Sciatic nerve (tissue), 2 donors: Measurements from ENCODE around the gene ZAR1L. TPM values are rescaled to one million over a fixed set of nuclear protein-coding genes. Genes with fewer than 3 reads are reported as not detected.

Experiments
- ATAC-seq: fragments of 200-7000 bp; cut with Tn5 transposase; one replicate; pipeline ENCODE4 v1.9.1; 2020; ENCODE audit warnings: mild to moderate bottlenecking, moderate library complexity
- DNase-seq: peaks from one replicate; pipeline ENCODE4 v3.0.0-alpha.2; 2020; ENCODE audit warnings: low spot score
- intact Hi-C: fragments of 100-400 bp; cut with DNase I; formaldehyde crosslinking; loops from one replicate; pipeline ENCODE4 v1.14.2; 2022
- total RNA-seq: library from RNA; stranded (reverse); fragmentation: NEBNext Ultra II Directional; extraction: Animal tissue kit (Norgen Biotek cat#: 25700); gene quantifications from one replicate; pipeline ENCODE4 v1.2.1, GENCODE V29; 2021
- donor health status: DM: no; HTN: no; CAD: no.
- donor health status: DM: no; HTN: no; CAD: no.

ZAR1L gene
- total RNA-seq, 1 donor from 2014 or later = not detected

DNA sequence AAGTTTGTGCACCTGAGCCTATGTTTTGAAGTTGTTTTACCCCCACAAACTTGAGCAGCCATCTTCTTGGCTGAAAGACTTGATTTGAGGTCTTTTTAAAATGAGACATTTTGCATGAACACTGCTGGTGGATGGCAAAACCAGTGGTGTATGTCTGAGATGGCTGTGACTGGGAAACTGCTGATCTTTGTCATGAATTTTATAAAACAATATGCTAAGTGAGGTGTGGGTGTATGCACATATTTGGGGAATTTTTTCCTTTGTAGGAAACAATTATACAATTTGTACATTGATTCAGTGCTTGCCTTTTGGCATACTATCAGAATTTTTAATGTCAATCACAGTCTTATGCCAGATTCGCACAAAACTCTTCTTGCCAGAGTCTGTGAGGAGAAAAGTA is 52.5 kb downstream of the ZAR1L start:
- ATAC-seq = peak; percentile 55
- intact Hi-C loops = no loop called here

DNA sequence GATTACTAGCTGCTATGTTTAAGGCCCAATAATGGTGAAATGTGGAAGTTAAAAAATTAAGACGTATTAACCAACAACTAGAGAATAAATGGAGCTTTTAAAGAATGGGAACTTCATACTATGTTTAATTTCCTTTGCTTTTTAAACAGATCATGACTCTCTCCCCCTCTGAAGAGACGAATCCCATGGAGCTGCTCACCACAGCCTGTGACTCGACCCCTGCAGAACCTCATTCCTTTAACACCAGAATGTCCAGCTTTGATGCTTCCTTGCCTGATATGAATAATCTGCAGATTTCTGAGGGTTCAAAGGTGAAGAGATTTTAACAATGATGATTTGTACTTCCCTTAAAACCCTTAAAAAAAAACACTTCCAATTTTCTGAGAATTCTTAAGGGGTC is 53.0 kb downstream of the ZAR1L start:
- DNase-seq (no peak), ATAC-seq (no peak)
- intact Hi-C loops = no loop called here

More for the DNA sequence above, 52.5 kb downstream of the ZAR1L start:
- DNase-seq = no peak

DNA sequence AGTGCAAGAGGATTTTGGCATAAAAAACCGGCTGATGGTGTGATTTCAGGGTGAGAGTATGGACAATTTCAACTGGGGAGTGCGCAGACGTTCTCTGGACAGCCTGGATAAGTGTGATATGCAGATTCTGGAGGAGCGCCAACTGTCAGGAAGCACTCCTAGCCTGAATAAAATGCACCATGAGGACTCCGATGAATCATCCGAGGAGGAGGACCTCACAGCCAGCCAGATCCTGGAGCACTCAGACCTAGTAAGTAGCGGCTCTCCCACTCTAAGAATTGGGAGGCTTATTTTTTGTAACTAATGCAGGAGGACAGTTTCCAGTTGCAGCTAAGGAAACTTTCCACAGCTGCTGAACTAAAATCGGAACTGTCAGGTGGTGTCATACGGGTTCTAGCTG is 53.6 kb downstream of the ZAR1L start:
- DNase-seq = peak; percentile 68
- ATAC-seq = peak; percentile 79
- intact Hi-C loops = no loop called here

DNA sequence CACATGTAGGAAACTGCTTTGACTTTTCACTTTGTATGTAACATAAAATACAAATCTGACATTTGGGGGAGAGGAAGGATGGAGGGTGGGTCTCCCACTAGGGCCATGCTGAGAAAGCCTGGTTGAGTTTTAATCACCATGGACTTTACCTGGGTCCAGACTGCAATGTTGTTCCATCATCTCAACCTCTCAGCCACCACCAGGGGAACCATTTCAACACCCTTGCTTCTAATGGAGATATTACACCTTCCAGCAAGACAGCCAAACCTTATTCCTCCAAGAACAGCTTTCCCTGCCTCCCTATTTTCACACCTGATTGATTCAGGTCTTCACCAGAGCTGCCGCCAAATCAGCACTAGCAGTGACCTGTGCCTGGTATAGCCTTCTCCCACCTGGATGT is 56.0 kb downstream of the ZAR1L start:
- intact Hi-C loops = no loop called here
- DNase-seq (no peak), ATAC-seq (no peak)

DNA sequence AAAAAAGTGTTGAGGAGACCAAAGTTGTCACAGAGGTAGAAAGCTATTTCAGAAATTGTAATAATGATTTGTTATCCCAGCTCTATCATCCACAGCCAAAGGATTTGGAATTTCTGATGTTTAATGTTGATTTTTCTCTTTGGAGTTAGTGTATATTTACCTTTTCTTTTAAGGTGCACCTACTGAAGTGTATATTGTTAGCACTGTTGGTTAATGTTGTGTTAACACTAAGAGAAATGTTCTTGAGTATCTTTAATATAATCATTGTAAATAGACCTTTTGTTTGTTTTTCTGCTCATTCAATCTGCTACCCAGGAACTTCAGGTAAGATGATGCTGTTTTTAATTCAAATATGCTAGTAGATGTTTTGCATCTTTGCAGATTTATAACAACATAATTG is 57.5 kb downstream of the ZAR1L start:
- intact Hi-C loops = no loop called here
- DNase-seq (no peak), ATAC-seq (no peak)

DNA sequence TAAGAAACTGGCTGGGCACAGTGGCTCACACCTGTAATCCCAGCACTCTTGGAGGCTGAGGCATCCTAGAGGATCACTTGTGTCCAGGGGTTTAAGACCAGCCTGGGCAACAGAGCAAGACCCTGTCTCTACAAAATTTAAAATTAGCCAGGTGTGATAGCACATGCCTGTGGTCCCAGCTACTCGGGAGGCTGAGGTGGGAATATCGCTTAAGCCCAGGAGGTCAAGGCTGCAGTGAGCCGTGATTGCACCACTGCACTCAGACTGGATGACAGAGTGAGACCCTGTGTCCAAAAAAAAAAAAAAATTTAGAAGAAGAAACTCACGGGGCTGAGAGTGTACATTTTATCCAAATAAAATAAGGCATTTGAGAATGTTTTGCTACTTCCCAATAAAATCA is 58.9 kb downstream of the ZAR1L start:
- intact Hi-C loops = no loop called here
- DNase-seq (no peak), ATAC-seq (no peak)

DNA sequence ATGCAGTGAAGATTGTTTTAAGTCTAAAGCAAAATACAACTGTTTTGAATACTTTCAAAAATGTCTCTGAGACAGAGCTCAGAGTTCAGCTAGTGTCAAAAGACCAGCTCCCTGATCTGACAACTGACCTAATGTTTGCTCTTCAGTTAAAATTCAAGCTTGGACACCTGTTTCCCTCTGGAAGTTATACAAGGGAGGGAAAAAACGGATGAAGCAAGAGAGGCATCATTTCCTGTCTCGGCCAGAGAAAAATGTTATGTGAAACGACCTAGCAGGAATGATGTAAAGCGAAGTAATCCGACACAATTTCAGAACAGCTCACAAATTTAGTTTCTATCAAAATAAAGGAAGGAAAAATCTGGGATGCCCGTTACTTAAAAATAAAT is 59.4 kb downstream of the ZAR1L start:
- peak; percentile 35 for ATAC-seq
- intact Hi-C loops = no loop called here

DNA sequence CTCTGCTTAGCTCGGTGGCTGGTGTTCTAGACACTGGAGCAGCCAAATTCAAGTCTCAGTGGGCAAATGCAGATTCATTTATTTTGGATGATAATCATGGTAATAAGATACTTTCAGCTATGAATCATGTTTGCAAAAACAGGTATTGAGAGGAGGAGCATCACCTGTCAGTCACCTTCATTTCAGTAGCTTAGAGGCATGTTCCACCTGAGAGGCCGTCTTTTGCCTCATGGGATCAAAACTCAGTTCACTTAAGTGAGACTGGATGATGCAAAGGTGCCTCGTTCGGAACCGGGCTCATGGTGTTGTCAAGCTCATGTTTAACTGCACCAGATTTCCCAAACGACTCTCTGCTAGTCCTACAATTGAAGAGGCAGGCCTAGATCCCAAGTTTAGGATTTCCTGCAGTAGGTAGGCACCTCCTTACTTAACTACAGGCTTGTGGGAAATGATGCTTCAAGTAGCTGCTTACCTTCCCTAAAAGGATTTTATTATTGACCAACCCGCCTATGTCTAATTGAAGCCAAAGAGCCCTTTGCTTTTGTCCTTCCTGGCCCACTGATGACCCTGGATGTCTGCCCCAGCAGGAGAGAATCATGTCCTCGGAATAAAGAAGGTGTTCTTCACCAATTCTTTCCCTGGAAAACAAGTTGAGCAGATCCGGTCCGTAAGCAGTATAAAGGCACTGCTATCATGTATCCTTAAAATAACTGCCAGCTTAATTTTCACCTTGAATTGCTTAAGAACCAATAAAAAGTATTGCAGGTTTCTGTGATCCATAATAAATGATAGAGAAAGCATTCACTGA is 60.0 kb downstream of the ZAR1L start:
- DNase-seq (no peak), ATAC-seq (no peak)
- intact Hi-C loops = no loop called here

More for the DNA sequence above, 59.4 kb downstream of the ZAR1L start:
- DNase-seq = no peak

DNA sequence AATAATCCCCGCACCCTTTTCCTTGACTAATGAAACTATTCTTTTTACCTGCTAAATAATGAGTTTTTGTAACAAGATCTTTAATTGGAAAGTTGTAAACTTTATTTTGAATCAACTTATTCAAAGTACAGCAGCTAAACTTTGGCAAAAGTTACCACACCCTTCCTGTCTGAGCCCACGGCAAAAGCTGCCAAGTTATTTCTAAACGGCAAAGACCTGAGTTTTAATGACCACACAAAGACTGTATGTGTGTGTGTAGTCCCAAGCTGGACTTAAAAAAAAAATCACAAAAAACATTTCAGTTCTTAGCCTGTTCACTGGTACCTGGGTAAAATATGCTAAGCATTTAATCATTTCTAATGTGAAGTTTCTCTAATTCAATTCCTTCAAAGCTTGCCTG is 60.7 kb downstream of the ZAR1L start:
- no peak for DNase-seq
- intact Hi-C loops = no loop called here
- ATAC-seq = peak; percentile 48

DNA sequence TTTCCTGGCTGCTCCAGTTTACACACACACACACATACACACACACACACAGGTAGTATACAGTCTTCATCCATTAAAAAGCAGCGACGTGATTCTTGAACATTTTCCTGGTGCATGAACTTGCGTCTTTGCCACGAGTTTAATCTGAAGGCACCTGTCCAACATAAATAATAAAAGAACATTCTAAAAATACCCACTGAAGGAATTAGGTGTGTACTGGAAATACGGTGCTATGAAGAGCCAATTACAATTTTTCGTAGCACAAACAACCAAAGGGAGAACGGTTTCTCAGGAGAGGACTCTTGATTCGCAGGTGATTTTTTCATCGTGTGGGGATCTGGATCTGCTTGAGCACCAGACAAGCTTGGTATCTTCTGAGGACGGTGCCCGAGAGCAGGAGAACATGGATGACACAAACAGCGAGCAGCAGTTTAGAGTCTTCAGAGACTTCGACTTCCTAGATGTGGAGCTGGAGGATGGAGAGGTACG is 61.2 kb downstream of the ZAR1L start:
- peak; percentile 72 for ATAC-seq

More for the DNA sequence above, 61.2 kb downstream of the ZAR1L start:
- no peak for DNase-seq
- intact Hi-C loops = no loop called here

Other genes with a start within 250 kb of the ZAR1L start
- 3.6 TPM for gene BRCA2, start 145 bp upstream of the ZAR1L start, total RNA-seq
- gene N4BP2L1, start 112.8 kb upstream of the ZAR1L start, total RNA-seq = 32.3 TPM
- gene N4BP2L2, start 223.4 kb upstream of the ZAR1L start, total RNA-seq = 260 TPM